Caco-2 (cell line): ENCODE measurements around the gene BLNK. TPM values are rescaled to one million over a fixed set of nuclear protein-coding genes. Genes with fewer than 3 reads are reported as not detected.
A peak's percentile ranks its signal among the peaks of the same experiment; 100 is the strongest.

ENCODE experiments used
- BruUV-seq: library from RNA; stranded (reverse); fragments of 400-500 nt; replicated peaks from 2 replicates; lab custom pipeline; 2021; lab: Mats Ljungman, UMichigan
- CTCF ChIA-PET: fragments of 300-600 bp; sonication (Branson Sonifier 250); formaldehyde crosslinking; loops from one replicate; lab custom pipeline; 2022; ENCODE audit warnings: antibody characterized with exemption; lab: Charles Lee
- POLR2A ChIA-PET: fragments of 300-600 bp; sonication (Branson Sonifier 250); formaldehyde crosslinking; loops from one replicate; lab custom pipeline; 2022; ENCODE audit warnings: antibody characterized with exemption; lab: Charles Lee
- DNase-seq, 2 experiments: peaks; one replicate each; pipeline versions ENCODE4 v3.0.0 to v3.0.0-alpha.2; 2020 to 2022
- H3K27me3 ChIP-seq: replicated peaks from 2 replicates; pipeline ENCODE4 v1.6.0; 2011; ENCODE audit warnings: low read length; ENCODE audit not compliant: control insufficient read depth, insufficient read depth
- H3K36me3 ChIP-seq: 2 replicates; pipeline ENCODE4 v1.5.1; 2011; ENCODE audit warnings: low read length; ENCODE audit not compliant: control insufficient read depth, insufficient read depth
- H3K4me1 ChIP-seq: fragments of 250-450 bp; sonication (Bioruptor Pico); 2 replicates; pipeline ENCODE4 v1.5.1; 2020; ENCODE audit warnings: mild to moderate bottlenecking
- H3K4me3 ChIP-seq: 2 replicates; pipeline ENCODE4 v1.5.1; 2011; ENCODE audit warnings: low read depth, mild to moderate bottlenecking, control low read depth, low read length
- H3K9me3 ChIP-seq: fragments of 250-450 bp; sonication (Bioruptor Pico); 2 replicates; pipeline ENCODE4 v1.5.1; 2020; ENCODE audit warnings: mild to moderate bottlenecking, moderate library complexity
- H3K27ac Mint-ChIP-seq: one replicate; pipeline ENCODE4 v1.8.0; 2022; ENCODE audit warnings: mixed read lengths; ENCODE audit not compliant: unreplicated experiment
- H3K27me3 Mint-ChIP-seq: one replicate; pipeline ENCODE4 v1.8.0; 2022; ENCODE audit warnings: mixed read lengths; ENCODE audit not compliant: insufficient read depth, unreplicated experiment
- H3K36me3 Mint-ChIP-seq: one replicate; pipeline ENCODE4 v1.8.0; 2022; ENCODE audit warnings: mild to moderate bottlenecking, mixed read lengths; ENCODE audit not compliant: insufficient read depth, unreplicated experiment
- H3K4me1 Mint-ChIP-seq: one replicate; pipeline ENCODE4 v1.8.0; 2022; ENCODE audit warnings: low read depth, mixed read lengths; ENCODE audit not compliant: unreplicated experiment
- H3K4me3 Mint-ChIP-seq: one replicate; pipeline ENCODE4 v1.8.0; 2022; ENCODE audit warnings: mild to moderate bottlenecking, moderate library complexity, mixed read lengths; ENCODE audit not compliant: unreplicated experiment
- H3K9me3 Mint-ChIP-seq: one replicate; pipeline ENCODE4 v1.8.0; 2022; ENCODE audit warnings: mixed read lengths; ENCODE audit not compliant: unreplicated experiment
- CTCF ChIP-seq, 2 experiments: fragments of 200-600 bp in 1 of 2; IDR thresholded peaks; 1 replicate in 1 of 2; 2 replicates in 1 of 2; pipeline versions ENCODE4 v1.5.1 to v1.8.0; 2011 to 2022; ENCODE audit warnings: antibody characterized with exemption in 1 of 2, control low read depth in 1 of 2, inconsistent platforms in 1 of 2, low read depth in 1 of 2, low read length in 1 of 2, mild to moderate bottlenecking in 1 of 2, moderate library complexity in 1 of 2; ENCODE audit not compliant: insufficient read depth in 1 of 2, severe bottlenecking in 1 of 2, unreplicated experiment in 1 of 2
- intact Hi-C: fragments of 100-400 bp; cut with micrococcal nuclease; formaldehyde crosslinking; loops from one replicate; pipeline ENCODE4 v1.10.0; 2022; ENCODE audit not compliant: unreplicated experiment
- total RNA-seq: library from RNA; stranded (reverse); gene quantifications from 2 replicates; pipeline ENCODE4 v1.2.3, GENCODE V29; 2022

BLNK gene
- total RNA-seq, 1 experiment from 2014 or later, result 0.36 TPM

GRCh38 chr10:96233959-96234358, 37.4 kb downstream of the BLNK start:
- Mint-ChIP-seq H3K4me3 (no peak overlapping the region), H3K27ac (no peak overlapping the region), H3K4me1 (peaks cover 8% of the 10 kb centered on the region), H3K27me3 (no peaks in the 10 kb centered on the region), H3K36me3 (no peaks in the 10 kb centered on the region), H3K9me3 (no peaks in the 10 kb centered on the region)
- no peaks in the 10 kb centered on the region for H3K9me3 ChIP-seq
- no peaks in the 10 kb centered on the region; the same call in 1 of the 2 replicates for H3K36me3 ChIP-seq
- CTCF ChIA-PET, result interaction anchor here (1.8 kb wide), 1 partner anchor 217 kb away, joined by 4 read pairs; no protein-coding TSS in a partner anchor
- POLR2A ChIA-PET, result no interaction called here
- TF ChIP-seq CTCF (IDR thresholded peaks at IDR 0.05; ENCODE audit: insufficient read depth in 1 of 2, low read depth in 1 of 2, low read length in 1 of 2, severe bottlenecking in 1 of 2, unreplicated experiment in 1 of 2), result no peak
- no TSS peak for BruUV-seq
- DNase-seq, result no peak
- no peaks in the 10 kb centered on the region for H3K27me3 ChIP-seq
- intact Hi-C loops, result no loop called here
- H3K4me3 ChIP-seq, result no peak overlapping the region
- H3K4me1 ChIP-seq, result no peaks in the 10 kb centered on the region

- TF ChIP-seq CTCF (IDR thresholded peaks at IDR 0.05; ENCODE audit: insufficient read depth in 1 of 2, low read depth in 1 of 2, low read length in 1 of 2, severe bottlenecking in 1 of 2, unreplicated experiment in 1 of 2), result no peak
- H3K36me3 ChIP-seq, result no peaks in the 10 kb centered on the region
- H3K9me3 Mint-ChIP-seq, result no peaks in the 10 kb centered on the region
- no peaks in the 10 kb centered on the region for H3K9me3 ChIP-seq
- BruUV-seq, result no TSS peak
- ChIA-PET CTCF (interaction anchor here (1.2 to 1.8 kb wide), 3 partner anchors 57 to 87 kb away, joined by 8 to 30 read pairs (median 10); no protein-coding TSS in a partner anchor), POLR2A (no interaction called here)
- DNase-seq, result no peak
- no peak overlapping the region for H3K4me3 ChIP-seq
- H3K36me3 Mint-ChIP-seq, result no peaks in the 10 kb centered on the region
- no peak overlapping the region for H3K27ac Mint-ChIP-seq
- no peak overlapping the region for H3K4me3 Mint-ChIP-seq
- H3K27me3 Mint-ChIP-seq, result no peaks in the 10 kb centered on the region
- no peaks in the 10 kb centered on the region for H3K4me1 Mint-ChIP-seq
- intact Hi-C loops, result no loop called here
- H3K27me3 ChIP-seq, result no peaks in the 10 kb centered on the region
- H3K4me1 ChIP-seq, result peaks cover 3% of the 10 kb centered on the region; the same call in 1 of the 2 replicates
These were observed 40.8 kb downstream of the BLNK start for GRCh38 chr10:96230527-96230926.

- DNase-seq, result peak; percentile 82 to 87
- Mint-ChIP-seq H3K9me3 (no peaks in the 10 kb centered on the region), H3K27ac (no peak overlapping the region), H3K4me1 (no peaks in the 10 kb centered on the region), H3K4me3 (no peak overlapping the region), H3K36me3 (no peaks in the 10 kb centered on the region), H3K27me3 (no peaks in the 10 kb centered on the region)
- peaks cover 3% of the 10 kb centered on the region; the same call in 1 of the 2 replicates for H3K4me1 ChIP-seq
- ChIA-PET CTCF (interaction anchor here (0.5 to 1.8 kb wide), 46 partner anchors 8 to 995 kb away, joined by 3 to 69 read pairs (median 4); partner anchors contain the start of genes BLNK, TCTN3 and ZNF518A), POLR2A (interaction anchor here (0.6 kb wide), 1 partner anchor 21 kb away, joined by 4 read pairs; no protein-coding TSS in a partner anchor)
- no peaks in the 10 kb centered on the region for H3K36me3 ChIP-seq
- TF ChIP-seq CTCF (IDR thresholded peaks at IDR 0.05; ENCODE audit: insufficient read depth in 1 of 2, low read depth in 1 of 2, low read length in 1 of 2, severe bottlenecking in 1 of 2, unreplicated experiment in 1 of 2), result peak; percentile 87 to 97
- H3K9me3 ChIP-seq, result no peaks in the 10 kb centered on the region
- H3K4me3 ChIP-seq, result no peak overlapping the region
- intact Hi-C loops, result loop anchor here (1.0 kb wide), 2 partner anchors 64 to 212 kb away; no protein-coding TSS in a partner anchor
- BruUV-seq, result no TSS peak
- no peaks in the 10 kb centered on the region for H3K27me3 ChIP-seq
These were observed 41.8 kb downstream of the BLNK start for GRCh38 chr10:96229568-96230030.
